ENCODE results near the gene PPP1R7. TPM values are rescaled to one million over a fixed set of nuclear protein-coding genes. Genes with fewer than 3 reads are reported as not detected.

PPP1R7 gene
- total RNA-seq, 1 donor from 2014 or later, result 52.9 TPM

- Histone ChIP-seq H3K4me2 (no peak overlapping the region), H3K9ac (no peak overlapping the region)
Measured at GRCh38 chr2:241224851-241225438, 74.7 kb downstream of the PPP1R7 start.

GRCh38 chr2:241225545-241225944 is 75.3 kb downstream of the PPP1R7 start:
- peaks cover 4% of the 10 kb centered on the region for H4K20me1 ChIP-seq (ENCODE audit: low read depth)
- H3K36me3 Mint-ChIP-seq, result peaks cover 18% of the 10 kb centered on the region
- H3K4me1 ChIP-seq, result peaks cover 10% of the 10 kb centered on the region
- H3K4me1 Mint-ChIP-seq, result peaks cover 30% of the 10 kb centered on the region
- H3K9ac ChIP-seq, result no peak overlapping the region
- H3K36me3 ChIP-seq, result no peaks in the 10 kb centered on the region
- H3K27me3 Mint-ChIP-seq (ENCODE audit: insufficient read depth, low read depth), result peaks cover 10% of the 10 kb centered on the region
- no peaks in the 10 kb centered on the region for H3K9me3 Mint-ChIP-seq
- H3K4me3 ChIP-seq, result no peak overlapping the region
- H3K27ac ChIP-seq, result no peak overlapping the region
- H3K79me2 ChIP-seq (ENCODE audit: low read depth), result peaks cover under 1% of the 10 kb centered on the region
- DNase-seq (ENCODE audit: low spot score), result no peak
- no peaks in the 10 kb centered on the region for H3K9me3 ChIP-seq (ENCODE audit: low read depth)
- no peaks in the 10 kb centered on the region for H3K27me3 ChIP-seq
- no peak for TF ChIP-seq EZH2 (IDR thresholded peaks at IDR 0.05)
- TF ChIP-seq CTCF (IDR thresholded peaks at IDR 0.05), result no peak
- no peak for TF ChIP-seq EZH2phosphoT487 (IDR thresholded peaks at IDR 0.05)
- H2AFZ ChIP-seq (replicated peaks), result no peak overlapping the region
- no peak overlapping the region for H3K4me3 Mint-ChIP-seq
- no peak overlapping the region for H3K27ac Mint-ChIP-seq
- no peak overlapping the region for H3K4me2 ChIP-seq
- peaks cover 11% of the 10 kb centered on the region for H3F3A ChIP-seq (ENCODE audit: low read depth)

More at GRCh38 chr2:241224851-241225438, 74.7 kb downstream of the PPP1R7 start:
- Histone ChIP-seq H4K20me1 (ENCODE audit: low read depth) (peaks cover 4% of the 10 kb centered on the region), H2AFZ (replicated peaks) (no peak overlapping the region), H3F3A (ENCODE audit: low read depth) (peaks cover 11% of the 10 kb centered on the region), H3K9me3 (ENCODE audit: low read depth) (no peaks in the 10 kb centered on the region), H3K79me2 (ENCODE audit: low read depth) (peaks cover 5% of the 10 kb centered on the region), H3K27me3 (peaks cover 1% of the 10 kb centered on the region), H3K36me3 (no peaks in the 10 kb centered on the region), H3K4me1 (peaks cover 10% of the 10 kb centered on the region), H3K27ac (no peak overlapping the region), H3K4me3 (no peak overlapping the region)
- Mint-ChIP-seq H3K9me3 (no peaks in the 10 kb centered on the region), H3K36me3 (peaks cover 16% of the 10 kb centered on the region), H3K4me3 (peak overlapping the region; percentile 33), H3K4me1 (peaks cover 30% of the 10 kb centered on the region), H3K27ac (peak overlapping the region; percentile 50), H3K27me3 (ENCODE audit: insufficient read depth, low read depth) (peaks cover 10% of the 10 kb centered on the region)
- no peak for DNase-seq (ENCODE audit: low spot score)
- TF ChIP-seq EZH2phosphoT487 (IDR thresholded peaks at IDR 0.05) (no peak), EZH2 (IDR thresholded peaks at IDR 0.05) (no peak), CTCF (IDR thresholded peaks at IDR 0.05) (no peak)

- Histone ChIP-seq H3K4me3 (no peak overlapping the region), H3K9me3 (ENCODE audit: low read depth) (no peaks in the 10 kb centered on the region), H3K36me3 (no peaks in the 10 kb centered on the region), H3K4me2 (no peak overlapping the region), H2AFZ (replicated peaks) (no peak overlapping the region), H4K20me1 (ENCODE audit: low read depth) (peaks cover 4% of the 10 kb centered on the region), H3K27me3 (no peaks in the 10 kb centered on the region), H3K27ac (no peak overlapping the region), H3K9ac (no peak overlapping the region), H3K79me2 (ENCODE audit: low read depth) (no peaks in the 10 kb centered on the region), H3K4me1 (peaks cover 10% of the 10 kb centered on the region), H3F3A (ENCODE audit: low read depth) (peaks cover 11% of the 10 kb centered on the region)
- peaks cover 18% of the 10 kb centered on the region for H3K36me3 Mint-ChIP-seq
- no peak overlapping the region for H3K27ac Mint-ChIP-seq
- no peaks in the 10 kb centered on the region for H3K9me3 Mint-ChIP-seq
- no peak overlapping the region for H3K4me3 Mint-ChIP-seq
- H3K27me3 Mint-ChIP-seq (ENCODE audit: insufficient read depth, low read depth), result peaks cover 10% of the 10 kb centered on the region
- DNase-seq (ENCODE audit: low spot score), result no peak
- H3K4me1 Mint-ChIP-seq, result peaks cover 30% of the 10 kb centered on the region
- TF ChIP-seq EZH2 (IDR thresholded peaks at IDR 0.05) (no peak), CTCF (IDR thresholded peaks at IDR 0.05) (no peak), EZH2phosphoT487 (IDR thresholded peaks at IDR 0.05) (no peak)
Measured at GRCh38 chr2:241225983-241226382, 75.7 kb downstream of the PPP1R7 start.

Data from neural progenitor cell (in vitro differentiated cells).